Measurements from ENCODE around the gene FARP1.

FARP1 gene

GRCh38 chr13:98313023-98313921 is 170.4 kb downstream of the FARP1 start:
- DNase-seq (ENCODE audit: low read depth): no peak
- H3K4me3 ChIP-seq (ENCODE audit: low read depth, low read length): no peak overlapping the region
- no peak for TF ChIP-seq CTCF (IDR thresholded peaks at IDR 0.05; ENCODE audit: low read depth, low read length, missing control alignments)
- in situ Hi-C loops (cut with HindIII; ENCODE audit: low sequenced_read_pairs): no loop called here

DNA sequence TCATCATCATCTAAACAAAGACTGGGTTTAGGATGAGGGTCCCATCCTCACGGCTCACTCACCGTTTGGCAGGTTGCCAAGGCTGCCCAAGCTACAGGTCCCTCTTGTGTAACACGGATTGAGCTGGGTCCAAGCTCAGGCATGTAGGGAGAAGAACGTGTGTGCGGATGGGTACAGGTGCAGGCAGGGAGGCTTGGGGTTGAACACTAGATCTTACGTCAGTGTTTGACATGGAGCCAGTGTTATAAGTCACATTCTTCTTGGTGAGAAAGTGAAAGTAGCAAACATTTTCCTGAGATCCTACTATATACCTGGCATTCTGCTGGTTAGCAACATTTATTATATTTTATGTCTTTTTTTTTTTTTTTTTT is 171.0 kb downstream of the FARP1 start:
- H3K4me3 ChIP-seq (ENCODE audit: low read depth, low read length): no peak overlapping the region
- in situ Hi-C loops (cut with HindIII; ENCODE audit: low sequenced_read_pairs): no loop called here
- no peak for DNase-seq (ENCODE audit: low read depth)
- no peak for TF ChIP-seq CTCF (IDR thresholded peaks at IDR 0.05; ENCODE audit: low read depth, low read length, missing control alignments)

GRCh38 chr13:98315466-98315865 is 172.6 kb downstream of the FARP1 start:
- no peak for DNase-seq (ENCODE audit: low read depth)
- TF ChIP-seq CTCF (IDR thresholded peaks at IDR 0.05; ENCODE audit: low read depth, low read length, missing control alignments): peak; percentile 6
- in situ Hi-C loops (cut with HindIII; ENCODE audit: low sequenced_read_pairs): no loop called here
- H3K4me3 ChIP-seq (ENCODE audit: low read depth, low read length): no peak overlapping the region

- in situ Hi-C loops (cut with HindIII; ENCODE audit: low sequenced_read_pairs): no loop called here
- no peak for TF ChIP-seq CTCF (IDR thresholded peaks at IDR 0.05; ENCODE audit: low read depth, low read length, missing control alignments)
- H3K4me3 ChIP-seq (ENCODE audit: low read depth, low read length): no peak overlapping the region
- no peak for DNase-seq (ENCODE audit: low read depth)
Measured at GRCh38 chr13:98315902-98316301, 173.0 kb downstream of the FARP1 start.

GRCh38 chr13:98317573-98318171 is 174.8 kb downstream of the FARP1 start:
- in situ Hi-C loops (cut with HindIII; ENCODE audit: low sequenced_read_pairs): no loop called here
- DNase-seq (ENCODE audit: low read depth): no peak
- no peak for TF ChIP-seq CTCF (IDR thresholded peaks at IDR 0.05; ENCODE audit: low read depth, low read length, missing control alignments)
- H3K4me3 ChIP-seq (ENCODE audit: low read depth, low read length): no peak overlapping the region

DNA sequence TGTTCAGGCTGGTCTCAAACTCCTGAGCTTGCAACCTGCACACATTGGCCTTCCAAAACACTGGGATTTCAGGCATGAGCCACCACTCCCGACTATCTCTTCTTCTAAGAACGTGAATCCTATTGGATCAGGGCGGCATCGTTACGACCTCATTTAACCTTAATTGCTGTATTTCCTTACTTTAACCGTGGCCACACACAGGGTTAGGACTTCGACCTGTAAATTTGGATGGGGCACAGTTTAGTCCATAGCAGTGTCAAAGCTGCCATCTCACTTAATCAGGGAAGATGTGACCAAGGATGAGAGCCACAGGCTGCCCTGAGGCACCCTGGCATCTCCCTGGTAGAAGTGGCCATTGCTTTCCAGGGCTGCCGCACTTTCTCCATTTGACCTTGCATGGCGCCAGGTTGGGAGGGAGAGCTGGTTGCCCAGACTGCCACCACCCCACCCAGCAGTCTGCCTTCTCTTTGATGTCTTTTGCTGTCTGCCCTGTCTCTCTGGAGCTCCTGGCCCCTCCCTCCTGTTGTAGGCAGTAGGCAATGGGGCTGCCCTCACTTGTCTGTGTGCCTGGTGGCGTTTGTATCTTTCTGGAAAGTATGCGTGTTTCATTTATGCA is 175.5 kb downstream of the FARP1 start:
- TF ChIP-seq CTCF (IDR thresholded peaks at IDR 0.05; ENCODE audit: low read depth, low read length, missing control alignments): no peak
- H3K4me3 ChIP-seq (ENCODE audit: low read depth, low read length): no peak overlapping the region
- in situ Hi-C loops (cut with HindIII; ENCODE audit: low sequenced_read_pairs): no loop called here
- no peak for DNase-seq (ENCODE audit: low read depth)
